ENCODE data around the gene NMT2.
"Not testable (repeated sequence)": the region's sequence is repeated elsewhere in the genome, so short reads cannot be mapped to it uniquely, and the experiment has no call there.

The NMT2 gene

DNA sequence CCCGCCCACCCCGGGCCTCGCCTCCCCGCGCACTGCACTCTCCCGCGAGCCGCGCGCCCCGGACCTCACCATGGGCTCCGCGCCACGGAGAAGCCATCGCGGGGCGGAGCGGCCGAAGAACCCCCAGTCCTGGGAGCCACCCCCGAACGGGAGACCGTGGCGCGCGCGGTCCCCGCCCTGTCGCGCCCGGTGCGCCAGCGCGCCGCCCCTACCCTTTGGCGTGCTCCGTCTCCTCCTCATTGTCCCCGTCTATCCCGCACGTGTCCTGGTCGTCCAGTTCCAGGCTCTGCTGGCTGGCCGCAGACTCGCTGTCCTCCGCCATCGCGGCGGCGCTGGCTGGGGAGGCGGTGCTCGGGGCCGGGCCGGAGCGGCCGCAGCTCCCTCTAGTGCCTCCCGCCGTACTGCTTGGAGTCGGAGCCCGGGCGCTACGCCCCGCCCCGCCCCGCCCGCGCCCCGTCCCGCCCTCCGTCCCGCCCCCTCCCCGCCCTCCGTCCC is at the start of gene NMT2:
NMT2 (minus strand) TSS at position 403 of the 495 bp plus-strand sequence; CDS start at position 322, 81 bp downstream.
- DNase-seq = peak; percentile 78

DNA sequence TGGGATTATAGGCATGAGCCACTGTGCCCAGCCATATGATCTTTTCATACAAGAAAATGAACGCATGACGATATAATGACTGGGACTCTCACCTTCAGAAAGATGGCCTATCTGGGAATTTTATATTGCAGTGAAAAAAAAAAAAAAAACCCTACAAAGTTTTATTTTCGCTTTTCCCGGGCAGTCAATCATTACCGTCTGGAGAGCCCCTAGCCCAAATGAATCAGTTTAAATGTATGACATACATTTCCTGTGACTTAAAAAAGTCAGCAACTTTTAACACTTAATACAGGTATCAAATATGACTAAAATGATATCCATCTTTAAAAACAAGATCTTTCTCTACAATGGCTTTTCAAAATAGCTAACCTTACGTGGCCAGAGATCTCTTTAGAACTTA is 48.2 kb upstream of the NMT2 start:
- no peak for DNase-seq

DNA sequence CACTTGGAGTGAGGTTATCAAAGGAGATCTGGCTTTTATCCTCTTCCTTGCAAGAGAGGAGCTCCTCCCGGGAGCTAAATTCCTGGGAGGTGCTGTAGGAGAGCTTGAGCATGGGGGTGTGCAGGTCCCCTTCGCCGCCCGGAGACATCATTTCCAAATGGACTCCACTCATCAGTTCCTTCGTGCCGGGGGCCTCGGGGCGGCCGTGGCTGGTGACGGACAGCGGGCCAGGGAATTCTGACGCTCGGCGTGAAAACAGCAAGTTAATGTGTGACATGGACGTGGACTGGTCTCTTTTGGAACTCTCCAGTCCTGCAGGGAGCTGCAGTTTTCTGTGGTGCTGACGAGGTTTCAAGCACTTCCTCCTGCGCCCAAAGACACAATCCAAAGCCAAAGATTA is 45.7 kb upstream of the NMT2 start:
- DNase-seq = no peak

DNA sequence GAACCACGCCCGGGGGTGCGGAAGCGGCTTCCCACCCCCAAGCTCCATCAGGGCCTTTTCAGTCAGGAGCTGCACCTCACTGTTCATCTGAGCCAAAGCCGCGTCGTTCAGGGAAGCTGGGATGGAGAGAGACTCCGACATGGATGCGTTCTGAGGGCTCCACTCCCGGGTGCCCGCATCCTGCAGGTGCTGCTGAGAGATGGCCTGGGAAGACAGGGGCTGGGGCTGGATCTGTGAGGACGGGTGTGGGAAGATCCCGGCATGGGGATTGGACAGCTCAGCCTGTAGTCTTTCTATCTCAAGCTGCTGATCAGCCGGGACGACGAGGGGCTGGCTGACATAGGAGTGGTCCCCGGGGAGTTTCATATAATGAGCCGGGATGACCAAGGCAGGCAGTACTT is 45.0 kb upstream of the NMT2 start:
- no peak for DNase-seq

DNA sequence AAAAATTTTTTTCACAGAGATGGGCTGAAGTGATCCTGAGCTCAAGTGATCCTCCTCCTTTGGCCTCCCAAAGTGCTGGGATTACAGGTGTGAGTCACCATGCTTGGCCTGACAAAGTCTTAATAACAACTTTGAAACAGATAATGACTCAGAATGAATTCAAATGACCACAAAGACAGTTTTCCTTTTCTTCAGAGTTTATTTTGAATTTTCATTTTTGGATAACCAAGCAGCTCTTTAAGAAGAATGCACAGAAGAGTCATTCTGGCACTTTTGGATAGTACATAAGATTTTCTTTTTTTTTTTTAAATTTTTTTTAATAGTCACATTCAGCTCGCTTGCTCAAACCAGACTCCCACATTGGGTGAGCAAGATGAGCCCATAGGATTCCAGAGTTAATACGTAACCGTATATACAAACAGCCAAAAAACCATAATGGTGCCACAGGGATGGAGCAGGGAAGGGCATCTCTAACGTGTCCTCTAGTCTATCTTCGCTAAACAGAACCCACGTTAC is 43.0 kb upstream of the NMT2 start:
- DNase-seq = no peak

DNA sequence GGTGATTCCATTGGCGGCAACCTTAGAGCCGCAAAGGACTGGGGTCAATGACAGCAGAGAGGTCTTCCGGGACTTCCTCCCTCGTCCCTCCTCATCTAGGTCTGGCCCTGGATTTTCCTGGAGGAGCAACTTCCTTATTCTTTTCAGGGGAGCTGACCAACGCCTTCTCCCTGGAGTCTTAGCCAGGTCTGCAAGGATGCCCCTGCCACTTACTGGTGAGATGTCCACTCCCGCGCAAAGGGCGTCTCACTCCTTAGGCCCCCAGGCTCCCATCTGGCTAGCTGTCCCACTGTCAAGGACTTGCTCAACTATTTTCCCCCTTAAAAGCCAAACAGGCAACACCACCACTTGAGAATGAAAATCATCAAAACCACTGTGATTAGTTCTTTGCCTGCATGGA is 42.0 kb upstream of the NMT2 start:
- DNase-seq = no peak

DNA sequence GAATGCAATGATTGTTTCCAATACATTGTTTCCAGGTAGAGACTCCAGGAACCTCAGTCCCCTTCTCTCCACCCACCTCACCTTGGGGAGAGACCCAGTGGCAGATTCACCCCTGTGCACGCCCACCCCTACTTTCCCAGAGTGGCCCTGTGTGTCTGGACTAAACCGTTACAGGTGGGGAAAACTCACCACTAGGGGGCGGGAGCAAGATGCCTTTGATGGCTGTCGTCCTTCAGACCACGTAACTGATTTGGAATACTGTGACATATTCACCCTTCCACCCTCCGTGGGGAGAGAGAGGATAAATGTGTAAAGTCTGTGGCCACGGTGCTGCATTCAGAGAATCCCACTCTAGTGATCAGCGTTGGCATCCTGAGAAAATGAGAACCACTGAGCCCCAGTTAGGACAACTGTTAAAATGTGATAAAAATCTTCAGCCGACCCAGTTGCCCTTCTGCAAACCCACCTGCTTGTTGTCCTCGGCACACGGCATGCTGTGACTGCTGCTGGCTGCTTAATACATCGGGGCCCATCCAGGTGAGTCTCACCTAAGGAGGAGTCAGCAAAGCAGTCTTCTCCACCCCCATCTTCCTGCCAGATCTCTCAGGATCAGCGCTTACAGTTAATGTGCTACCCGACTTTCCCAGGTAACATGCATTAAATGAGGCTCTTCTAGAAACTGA is 41.5 kb upstream of the NMT2 start:
- DNase-seq = peak; percentile 75

DNA sequence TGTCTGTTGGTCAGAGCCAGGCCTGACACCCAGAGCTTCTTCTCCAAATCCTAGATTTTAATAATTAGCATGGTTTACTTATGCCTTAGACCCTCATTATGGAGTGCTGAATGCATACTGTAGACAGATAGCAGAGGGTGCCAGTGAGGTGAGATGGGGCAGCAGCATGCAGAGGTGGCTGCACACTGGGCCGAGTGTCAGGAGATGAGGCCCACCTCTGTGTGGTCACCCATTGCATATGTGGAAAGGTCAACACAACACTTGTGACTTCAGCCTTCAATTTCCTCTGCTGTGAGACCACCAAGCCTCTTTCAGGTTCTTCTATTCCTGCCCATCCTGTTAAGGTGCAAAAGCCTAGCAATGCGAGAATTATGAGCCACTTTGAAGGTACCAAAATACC is 39.7 kb upstream of the NMT2 start:
- no peak for DNase-seq

DNA sequence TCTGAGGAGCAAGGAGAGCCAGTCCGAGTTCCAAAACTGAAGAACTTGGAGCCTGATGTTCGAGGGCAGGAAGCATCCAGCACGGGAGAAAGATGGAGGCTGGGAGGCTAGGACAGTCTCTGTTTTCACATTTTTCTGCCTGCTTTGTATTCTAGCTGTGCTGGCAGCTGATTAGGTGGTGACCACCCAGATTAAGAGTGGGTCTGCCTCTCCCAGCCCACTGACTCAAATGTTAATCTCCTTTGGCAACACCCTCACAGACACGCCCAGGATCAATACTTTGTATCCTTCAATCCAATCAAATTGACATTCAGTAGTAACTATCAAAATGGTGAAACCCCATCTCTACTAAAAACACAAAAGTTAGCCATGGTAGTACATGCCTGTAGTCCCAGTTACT is 38.9 kb upstream of the NMT2 start:
- DNase-seq = not testable (repeated sequence)

DNA sequence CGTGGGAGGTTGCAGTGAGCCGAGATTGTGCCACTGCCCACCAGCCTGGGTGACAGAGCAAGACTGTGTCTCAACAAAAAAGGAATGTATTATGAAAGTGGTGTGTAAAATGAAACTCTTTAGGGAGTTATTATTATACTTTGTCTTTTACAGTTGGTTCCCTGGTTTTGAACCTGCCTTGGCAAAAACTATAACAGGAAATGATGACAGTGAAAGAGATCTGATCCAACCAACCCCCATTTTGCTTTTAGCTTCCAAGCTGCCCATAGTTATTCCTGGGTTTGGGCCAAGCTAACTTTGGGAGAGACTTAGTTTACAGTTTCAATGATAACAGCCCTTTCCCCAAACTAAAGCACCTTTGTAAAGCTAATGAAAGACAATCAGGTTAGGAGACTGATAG is 34.1 kb upstream of the NMT2 start:
- no peak for DNase-seq

DNA sequence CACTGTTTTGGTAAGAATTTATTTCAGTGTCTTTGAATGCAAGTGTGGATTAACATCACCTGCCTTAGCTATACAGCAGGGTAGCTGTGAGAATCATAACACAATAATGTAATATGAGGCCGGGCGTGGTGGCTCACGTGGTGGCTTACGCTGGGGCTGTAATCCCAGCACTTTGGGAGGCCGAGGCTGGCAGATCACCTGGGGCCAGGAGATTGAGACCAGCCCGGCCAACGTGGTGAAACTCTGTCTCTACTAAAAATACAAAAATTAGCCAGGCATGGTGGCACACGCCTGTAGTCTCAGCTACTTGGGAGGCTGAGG is 33.8 kb upstream of the NMT2 start:
- DNase-seq = not testable (repeated sequence)

DNA sequence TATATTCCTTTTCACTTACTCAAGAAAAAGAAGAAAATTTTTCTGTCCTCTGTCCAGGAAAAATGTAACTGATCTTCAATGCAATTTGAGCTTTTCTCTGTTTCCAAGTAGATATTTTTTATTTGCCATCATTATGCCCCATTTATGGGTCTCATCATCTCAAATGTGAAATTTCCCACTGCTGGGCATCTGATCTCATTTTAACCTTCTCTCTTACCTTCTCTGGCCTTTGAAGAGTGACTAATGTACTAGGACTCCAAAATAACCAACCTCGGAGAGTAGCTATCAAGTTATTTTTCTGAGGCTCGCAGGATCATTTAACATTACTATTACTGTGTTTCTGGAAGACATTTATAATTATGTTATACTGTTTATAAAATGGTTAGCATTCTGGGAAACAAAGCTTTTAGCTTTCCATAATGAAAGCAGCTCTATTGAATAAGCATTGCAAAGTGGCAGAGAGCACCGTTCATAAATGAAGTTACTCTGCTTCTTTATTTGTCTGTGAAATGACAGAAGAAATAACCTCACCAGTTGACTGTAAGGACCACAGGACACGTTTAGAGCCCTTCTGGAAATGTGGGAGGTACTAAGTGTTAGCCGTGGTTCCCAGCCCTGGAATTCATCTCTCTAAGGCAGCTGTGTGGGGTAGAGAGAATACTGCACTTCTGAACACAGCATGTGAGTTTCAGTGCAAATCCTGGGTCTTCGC is 33.3 kb upstream of the NMT2 start:
- no peak for DNase-seq

DNA sequence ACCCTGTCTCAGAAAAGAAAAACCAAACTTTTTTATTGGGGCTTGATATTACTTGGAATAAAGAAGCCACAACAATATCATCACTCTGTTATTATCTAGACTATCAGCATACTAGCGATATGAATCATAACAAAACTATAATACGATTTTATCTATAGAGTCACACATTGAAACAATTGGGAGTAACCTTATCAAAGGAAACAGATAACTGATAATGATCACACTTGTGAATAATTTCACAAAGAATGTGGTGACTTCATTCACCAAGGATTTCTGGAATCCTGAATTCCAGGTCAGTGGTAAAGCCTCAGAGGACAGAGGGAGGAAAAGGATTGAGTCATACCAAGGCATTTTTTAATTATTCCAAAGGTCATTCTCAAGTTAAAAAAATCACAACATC is 32.1 kb upstream of the NMT2 start:
- no peak for DNase-seq

DNA sequence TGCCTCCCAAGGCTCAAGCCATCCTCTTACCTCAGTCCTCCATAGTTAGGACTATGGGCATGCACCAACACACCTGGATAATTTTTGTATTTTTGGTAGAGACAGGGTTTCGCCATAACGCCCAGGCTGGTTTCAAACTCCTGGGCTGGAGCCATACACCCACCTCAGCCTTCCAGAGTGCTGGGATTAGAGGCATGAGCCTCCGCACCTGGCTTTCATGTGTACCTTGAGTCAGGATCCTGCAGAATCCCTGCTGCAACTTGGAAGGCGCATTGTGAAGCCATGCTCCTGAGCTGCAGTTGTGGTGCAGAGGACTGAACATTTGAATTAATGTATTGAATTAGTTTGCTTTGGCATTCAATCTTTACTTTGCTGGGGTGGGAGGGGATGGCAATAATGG is 29.4 kb upstream of the NMT2 start:
- DNase-seq = no peak

DNA sequence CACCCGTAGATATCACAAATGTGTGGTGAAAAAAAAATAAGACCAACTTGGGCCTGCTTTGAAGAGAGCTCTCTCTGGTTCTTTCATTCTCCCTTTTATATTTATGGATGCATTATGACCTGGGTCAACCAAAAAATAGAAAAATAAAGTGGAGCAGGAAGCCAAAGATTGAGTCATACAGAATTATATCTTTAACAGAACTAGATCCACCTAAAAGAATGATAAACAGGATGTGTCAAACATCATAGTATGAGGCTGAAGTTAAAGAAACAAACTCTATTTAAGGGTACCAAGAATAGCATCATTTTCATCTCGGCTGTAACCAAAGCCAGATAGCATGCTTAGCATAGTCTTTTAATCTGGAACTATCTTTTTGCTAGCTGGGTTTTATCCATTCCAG is 28.8 kb upstream of the NMT2 start:
- no peak for DNase-seq

DNA sequence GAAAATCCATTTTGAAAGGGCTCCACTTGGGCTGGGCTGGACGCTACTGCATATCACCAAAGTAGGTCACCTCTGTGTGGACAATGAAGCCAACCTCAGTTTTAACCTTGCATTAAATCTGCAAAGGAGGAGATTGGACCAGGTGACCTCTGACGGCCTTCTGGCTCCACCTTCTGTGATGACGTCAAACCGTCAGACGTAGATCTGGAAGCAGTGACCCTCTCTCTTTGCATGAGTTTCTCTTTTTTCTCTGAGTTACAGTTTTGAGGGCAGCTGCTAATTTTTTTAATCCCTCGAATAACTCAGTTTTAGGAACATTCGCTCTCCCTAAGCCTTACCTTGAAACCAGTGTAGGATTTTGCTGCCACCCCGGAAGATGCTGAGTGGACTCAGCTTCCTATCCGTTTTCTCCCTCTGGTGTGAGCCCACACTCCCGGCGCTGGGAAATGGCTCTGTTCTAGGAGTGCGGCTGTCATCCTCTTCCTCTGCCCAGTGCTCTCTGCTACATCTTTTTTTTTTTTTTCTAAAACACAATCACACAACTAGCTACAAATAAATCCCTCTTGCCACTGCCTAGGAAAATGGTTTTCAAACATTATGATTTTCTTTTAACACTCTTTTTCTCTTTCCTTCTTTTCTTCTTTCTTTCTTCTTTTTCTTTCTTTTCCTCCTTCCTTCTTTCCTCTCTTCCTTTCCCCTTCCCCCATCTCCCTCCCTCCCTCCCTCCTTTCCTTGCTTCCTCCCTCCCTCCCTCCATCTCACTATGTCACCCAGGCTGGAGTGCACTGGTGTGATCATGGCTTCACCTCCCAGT is 27.7 kb upstream of the NMT2 start:
- DNase-seq = no peak

DNA sequence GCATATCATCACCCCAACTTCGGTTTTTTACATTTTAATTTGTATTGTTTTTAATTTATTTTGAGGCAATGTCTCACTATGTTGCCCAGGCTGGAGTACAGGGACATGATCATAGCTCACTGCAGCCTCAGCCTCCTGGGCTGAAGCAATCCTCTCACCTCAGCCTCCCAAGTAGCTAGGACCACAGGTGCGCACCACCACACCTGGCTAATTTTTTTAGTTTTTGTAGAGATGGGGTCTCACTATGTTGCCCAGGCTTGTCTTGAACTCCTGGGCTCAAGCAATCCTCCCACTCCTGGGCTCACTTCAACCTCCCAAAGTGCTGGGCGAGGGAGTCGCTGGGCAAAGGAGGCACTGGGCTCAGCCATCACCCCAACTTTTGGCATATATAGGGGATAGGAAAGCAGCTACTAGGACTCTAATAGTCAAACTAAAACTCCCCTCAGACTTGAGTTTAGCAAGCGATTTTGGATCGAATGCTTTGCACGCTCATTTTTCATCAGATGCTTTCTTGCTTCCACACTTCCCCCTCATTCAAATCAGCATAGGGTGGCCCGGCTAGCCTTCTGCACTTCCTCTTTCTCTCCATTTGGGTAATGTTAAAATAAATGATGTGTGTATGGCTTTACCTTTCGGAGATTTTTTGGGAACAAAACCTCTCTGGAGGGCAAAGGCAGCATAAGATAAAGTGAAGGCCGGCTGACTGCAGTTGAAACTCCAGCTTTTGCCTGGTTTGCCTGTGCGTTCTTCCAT is 20.8 kb upstream of the NMT2 start:
- no peak for DNase-seq

DNA sequence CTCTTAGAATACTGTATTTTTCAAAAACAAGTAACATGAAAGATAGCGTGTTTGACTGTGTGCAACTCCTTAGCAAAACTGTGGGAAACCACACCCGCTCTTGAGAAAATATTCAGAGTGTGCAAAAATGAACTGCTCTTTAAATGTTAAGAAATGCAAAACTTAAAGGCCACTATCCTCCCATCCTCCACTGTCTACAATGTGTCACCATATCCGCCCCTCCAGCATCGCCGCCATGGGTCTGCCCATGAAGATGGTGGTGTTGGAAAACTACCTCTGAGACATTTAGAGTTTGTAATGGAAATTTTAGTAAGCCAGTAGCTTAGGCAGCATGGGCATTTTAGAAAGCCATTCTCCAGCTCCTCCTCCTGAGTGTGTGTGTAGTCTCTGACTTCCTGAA is 20.1 kb upstream of the NMT2 start:
- DNase-seq = no peak

DNA sequence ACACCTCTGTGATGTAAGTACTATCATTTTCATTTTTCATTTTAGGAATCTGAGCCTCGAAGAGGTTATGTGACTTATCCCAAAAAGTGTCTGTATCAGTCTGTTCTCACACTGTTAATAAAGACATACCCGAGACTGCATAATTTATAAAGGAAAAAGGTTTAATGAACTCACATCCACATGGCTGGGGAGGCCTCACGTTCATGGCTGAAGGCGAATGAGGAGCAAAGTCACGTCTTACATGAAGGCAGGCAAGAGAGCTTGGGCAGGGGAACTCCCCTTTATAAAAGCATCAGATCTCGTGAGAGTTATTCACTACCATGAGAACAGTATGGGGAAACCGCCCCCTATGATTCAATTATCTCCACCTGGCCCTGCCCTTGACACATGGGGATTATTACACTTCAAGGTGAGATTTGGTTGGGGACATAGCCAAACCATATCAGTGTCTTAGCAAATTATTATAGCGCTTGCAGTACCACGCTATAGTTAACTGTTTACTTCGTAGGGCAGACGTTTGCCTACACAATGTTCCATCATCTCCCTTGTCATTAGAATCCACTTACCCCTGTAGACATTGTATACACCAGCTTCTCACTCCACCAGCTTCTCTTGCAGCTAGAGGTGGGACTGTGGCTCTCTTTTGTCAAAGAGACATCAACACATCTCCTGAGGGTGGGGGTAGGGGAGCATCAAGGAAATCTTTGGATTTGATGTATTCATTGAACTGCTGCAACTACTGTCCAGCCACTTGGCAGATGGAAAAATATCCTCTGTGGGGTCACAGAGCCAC is 15.4 kb upstream of the NMT2 start:
- DNase-seq = no peak

DNA sequence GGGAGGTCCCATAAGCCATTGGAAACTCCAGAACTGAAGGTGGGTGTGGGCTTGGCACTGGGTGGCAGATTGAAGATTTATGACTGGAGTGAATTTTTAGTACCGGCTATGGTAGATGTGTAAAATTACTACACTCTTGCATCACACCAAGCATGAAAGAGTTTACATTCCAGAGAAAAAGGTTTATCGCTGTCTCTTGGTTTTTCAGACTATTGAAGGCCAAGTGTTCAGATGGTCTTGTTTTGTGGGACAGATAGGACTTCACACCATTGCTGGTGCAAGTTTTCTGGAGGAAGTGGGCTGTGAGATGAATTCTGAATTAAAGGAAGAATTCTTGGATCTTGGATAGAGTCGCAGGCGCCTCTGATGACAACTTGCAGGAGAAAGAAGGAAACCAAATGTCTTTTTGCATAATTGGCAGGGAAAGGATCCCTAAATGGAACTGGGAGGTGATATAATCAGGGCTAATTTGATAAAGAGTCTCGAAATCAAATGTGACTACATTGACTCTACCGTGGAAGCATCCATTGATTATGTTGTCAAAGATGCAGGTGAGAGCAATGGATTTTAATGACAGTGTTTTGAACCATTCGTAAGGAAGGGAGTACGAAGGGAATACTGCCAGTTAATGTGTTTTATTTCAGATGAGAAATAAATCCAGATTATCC is 14.2 kb upstream of the NMT2 start:
- DNase-seq = no peak

DNA sequence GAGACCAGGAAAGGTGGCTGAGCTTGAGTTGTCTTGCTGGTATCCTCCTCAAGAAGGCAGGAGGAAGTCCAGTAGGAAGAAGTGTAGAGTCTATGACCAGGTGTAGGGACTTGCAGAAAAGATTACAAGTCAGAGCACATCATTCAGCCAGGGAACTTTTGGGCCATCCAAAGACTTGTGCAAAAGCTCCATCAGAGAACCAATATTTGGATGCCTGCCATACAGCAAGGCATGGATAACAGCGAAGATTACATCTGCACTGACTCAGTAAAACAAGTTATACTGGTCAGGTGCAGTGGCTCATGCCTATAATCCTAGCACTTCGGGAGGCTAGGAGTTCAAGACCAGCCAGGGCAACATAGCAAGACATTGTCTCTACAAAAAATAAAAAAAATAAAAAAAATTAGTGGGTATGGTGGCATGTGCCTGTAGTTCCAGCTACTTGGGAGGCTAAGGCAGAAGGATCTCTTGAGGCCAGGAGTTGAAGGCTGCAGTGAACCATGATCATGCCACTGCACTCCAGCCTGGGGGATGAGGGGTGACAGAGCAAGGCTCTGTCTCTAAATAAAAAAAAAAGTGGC is 13.2 kb upstream of the NMT2 start:
- DNase-seq = no peak

Measured in hematopoietic multipotent progenitor cell treated with erythropoietin and hydrocortisone succinate and interleukin-3 and kit ligand, for 8 days (in vitro differentiated cells).